AG09309 (cell line): ENCODE data around the gene SDK2.
A peak's percentile ranks its signal among the peaks of the same experiment; 100 is the strongest.
"Not testable (repeated sequence)": the region's sequence is repeated elsewhere in the genome, so short reads cannot be mapped to it uniquely, and the experiment has no call there.

ENCODE experiments used
- DNase-seq: peaks from one replicate; pipeline ENCODE4 v3.0.0-alpha.2; 2010; ENCODE audit warnings: low read depth
- H3K4me3 ChIP-seq: 2 replicates; pipeline ENCODE4 v1.5.1; 2011; ENCODE audit warnings: mild to moderate bottlenecking, low read depth, low read length, moderate library complexity; ENCODE audit not compliant: control insufficient read depth
- TF ChIP-seq, protein P1 (sequence below): IDR thresholded peaks from 2 replicates; pipeline ENCODE4 v1.5.1; 2011; ENCODE audit warnings: mild to moderate bottlenecking, low read depth, low read length, inconsistent platforms; ENCODE audit not compliant: insufficient read depth, control insufficient read depth; ENCODE audit errors: missing control alignments

The SDK2 gene

DNA sequence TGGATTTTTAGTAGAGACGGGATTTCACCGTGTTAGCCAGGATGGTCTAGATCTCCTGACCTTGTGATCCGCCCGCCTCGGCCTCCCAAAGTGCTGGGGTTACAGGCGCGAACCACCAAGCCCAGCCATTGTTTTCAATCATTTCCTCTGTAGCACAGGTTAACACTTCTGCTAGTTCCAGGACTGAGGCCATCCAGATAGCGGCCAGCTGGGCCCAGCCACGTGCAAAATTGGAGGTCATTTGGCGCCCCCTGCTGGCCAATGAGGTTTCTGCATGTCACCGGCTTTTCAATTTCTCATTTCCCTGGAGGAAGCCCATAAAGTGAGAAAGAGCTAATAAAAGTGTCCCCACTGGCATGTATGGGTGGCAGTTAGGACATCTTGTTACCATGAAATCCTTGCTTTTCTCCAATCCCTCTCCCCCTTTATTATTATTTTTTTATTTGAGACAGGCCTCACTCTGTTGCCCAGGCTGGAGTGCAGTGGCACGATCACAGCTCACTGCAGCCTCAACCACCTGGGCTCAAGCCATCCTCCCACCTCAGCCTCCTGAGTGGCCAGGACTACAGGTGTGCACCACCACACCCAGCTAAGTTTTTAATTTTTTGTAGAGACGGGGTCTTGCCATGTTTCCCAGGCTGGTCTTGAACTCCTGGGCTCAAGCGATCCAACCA, 274.3 kb downstream of the SDK2 start:
- peak; percentile 11 for DNase-seq
- H3K4me3 ChIP-seq, result not testable (repeated sequence)
- TF ChIP-seq, protein P1, sequence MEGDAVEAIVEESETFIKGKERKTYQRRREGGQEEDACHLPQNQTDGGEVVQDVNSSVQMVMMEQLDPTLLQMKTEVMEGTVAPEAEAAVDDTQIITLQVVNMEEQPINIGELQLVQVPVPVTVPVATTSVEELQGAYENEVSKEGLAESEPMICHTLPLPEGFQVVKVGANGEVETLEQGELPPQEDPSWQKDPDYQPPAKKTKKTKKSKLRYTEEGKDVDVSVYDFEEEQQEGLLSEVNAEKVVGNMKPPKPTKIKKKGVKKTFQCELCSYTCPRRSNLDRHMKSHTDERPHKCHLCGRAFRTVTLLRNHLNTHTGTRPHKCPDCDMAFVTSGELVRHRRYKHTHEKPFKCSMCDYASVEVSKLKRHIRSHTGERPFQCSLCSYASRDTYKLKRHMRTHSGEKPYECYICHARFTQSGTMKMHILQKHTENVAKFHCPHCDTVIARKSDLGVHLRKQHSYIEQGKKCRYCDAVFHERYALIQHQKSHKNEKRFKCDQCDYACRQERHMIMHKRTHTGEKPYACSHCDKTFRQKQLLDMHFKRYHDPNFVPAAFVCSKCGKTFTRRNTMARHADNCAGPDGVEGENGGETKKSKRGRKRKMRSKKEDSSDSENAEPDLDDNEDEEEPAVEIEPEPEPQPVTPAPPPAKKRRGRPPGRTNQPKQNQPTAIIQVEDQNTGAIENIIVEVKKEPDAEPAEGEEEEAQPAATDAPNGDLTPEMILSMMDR, result peak; percentile 81

DNA sequence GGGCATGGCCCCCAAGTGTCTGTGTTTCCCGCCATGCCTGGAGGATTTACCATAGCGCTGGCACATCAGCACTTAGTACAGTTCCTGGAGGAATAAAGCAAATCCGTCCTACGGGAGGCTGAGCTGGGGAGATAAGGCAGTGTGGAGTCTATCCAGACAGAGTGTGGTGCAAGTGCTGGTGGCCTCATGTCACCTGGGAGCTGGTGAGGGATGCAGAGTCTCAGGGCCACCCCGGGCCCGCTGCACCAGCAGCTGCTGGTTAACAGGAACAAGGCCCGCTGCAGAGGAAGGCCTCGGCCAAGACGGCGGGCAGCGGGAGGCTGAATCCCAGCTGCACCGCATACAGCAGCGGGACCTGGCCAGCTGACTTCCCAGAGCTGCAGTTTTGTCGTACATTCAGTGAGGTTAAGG, 275.1 kb downstream of the SDK2 start:
- no peak for DNase-seq
- no peak overlapping the region for H3K4me3 ChIP-seq

DNA sequence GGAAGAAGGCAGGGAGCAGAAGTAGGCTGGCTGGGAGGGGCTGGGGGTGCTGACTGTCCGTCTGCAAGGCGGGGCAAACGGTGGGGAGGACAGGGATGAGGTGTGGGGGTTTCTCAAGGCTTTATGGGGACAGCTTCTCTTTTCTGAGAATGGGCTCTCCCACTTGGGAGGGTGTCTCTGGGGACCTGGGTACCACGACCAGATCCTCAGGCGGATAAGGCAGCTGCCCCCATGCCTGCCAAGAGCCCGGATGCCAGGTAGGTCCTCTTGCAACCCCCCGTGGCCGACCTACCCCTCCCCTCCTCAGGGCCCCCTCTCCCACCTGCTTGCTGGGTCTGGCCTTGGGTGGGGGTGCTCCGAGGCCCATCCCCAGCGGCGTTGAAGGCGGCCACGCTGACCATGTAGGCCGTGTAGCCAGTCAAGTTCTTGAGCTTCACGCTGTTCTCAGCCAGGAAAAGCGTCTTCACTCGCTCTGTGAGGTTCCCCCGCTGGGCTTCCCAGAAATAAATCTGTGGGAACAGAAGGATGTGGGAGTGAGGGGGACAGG, 276.1 kb downstream of the SDK2 start:
- DNase-seq, result no peak
- TF ChIP-seq, protein P1, result no peak
- H3K4me3 ChIP-seq, result no peak overlapping the region

More for the DNA sequence above, 275.1 kb downstream of the SDK2 start:
- TF ChIP-seq, protein P1, result no peak

DNA sequence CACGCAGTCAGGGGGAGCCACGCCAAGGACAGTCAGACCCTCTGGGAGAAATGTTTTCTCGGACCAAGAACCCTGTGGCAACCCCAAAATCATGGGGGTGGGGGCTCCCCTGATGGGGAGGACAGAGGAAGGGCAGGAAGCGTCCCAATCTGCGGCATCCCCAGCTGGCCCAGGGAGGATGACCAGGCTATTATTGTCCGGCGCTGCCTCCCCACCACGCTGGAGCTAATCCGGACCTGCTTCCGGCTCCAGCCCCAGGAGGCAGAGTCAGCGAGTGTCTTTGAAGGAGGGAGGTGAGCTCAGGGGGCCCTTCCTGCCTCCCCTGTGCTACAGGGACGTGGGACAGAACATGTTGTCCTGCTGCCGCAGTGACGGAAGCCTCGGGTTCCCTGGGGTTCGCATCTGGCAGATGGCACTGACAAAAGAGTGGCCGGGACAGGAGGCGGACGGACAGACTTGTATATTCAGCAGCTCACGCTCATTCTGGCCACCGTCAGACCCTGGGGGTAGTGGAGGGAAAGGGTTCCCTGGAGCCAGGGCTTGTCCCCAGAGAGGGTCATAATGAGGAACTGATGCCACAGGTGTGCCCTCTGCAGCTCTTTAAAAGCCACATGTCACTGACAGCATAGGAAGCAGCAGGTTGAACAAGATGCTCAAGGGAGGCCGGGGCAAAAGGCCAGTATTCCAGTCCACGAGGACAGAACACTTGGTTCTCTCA, 278.2 kb downstream of the SDK2 start:
- TF ChIP-seq, protein P1, result no peak
- no peak overlapping the region for H3K4me3 ChIP-seq
- DNase-seq, result no peak

DNA sequence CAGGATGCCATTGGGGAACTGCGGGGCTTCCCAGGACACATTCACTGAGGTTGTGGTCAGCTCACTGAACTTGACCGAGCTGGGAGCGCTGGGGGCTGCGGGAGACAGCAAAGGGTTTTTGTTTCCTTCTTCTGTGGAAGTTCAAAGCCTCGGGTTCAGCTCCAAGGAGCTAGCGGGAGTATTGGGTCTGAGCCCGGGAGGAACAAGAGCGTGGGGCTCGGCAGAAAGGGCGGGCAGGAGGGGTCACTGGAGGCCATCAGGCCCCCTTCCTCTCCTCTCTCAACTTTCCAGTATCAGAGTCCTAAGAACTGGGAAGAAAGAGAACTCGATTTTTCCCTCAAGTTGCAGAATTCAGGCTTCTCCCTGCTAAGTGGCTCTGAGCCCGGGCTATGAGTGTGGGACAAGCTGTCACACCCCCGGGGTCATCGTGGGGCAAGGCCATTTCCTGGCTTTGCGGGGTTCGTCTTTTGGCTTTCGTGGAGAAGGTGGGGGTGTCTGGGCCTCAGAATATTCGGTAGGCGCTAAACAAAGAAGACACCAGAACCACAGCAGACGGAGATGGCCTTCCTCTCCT, 278.9 kb downstream of the SDK2 start:
- no peak for DNase-seq
- TF ChIP-seq, protein P1, result no peak
- no peak overlapping the region for H3K4me3 ChIP-seq

DNA sequence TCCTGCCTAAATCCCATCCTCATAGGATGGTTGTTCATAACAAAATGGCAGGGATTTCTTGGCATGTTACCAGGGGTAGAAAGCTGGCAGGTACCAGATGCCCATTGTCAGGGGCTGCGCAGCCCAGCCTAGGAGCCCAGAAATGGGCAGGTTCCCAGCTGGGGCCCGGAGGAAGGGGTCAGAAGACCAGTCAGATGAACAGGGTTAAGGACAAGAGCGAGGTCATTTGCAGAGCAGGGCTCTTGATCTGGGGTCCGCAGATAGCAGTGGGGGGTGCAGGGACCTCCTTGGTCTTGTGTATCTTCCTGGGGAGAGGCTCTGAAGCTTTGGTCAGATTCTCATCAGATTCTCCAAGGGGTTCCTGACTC, 280.1 kb downstream of the SDK2 start:
- no peak overlapping the region for H3K4me3 ChIP-seq
- no peak for DNase-seq
- TF ChIP-seq, protein P1, result no peak
